Measurements from ENCODE around the gene MTHFD1L. TPM values are rescaled to one million over a fixed set of nuclear protein-coding genes. Genes with fewer than 3 reads are reported as not detected.

Gene MTHFD1L
- total and polyA plus RNA-seq, 2 of the 8 experiments (the other 6 are each of a cell fraction or from before 2014, with no cell fraction given): 29.2 to 105 TPM

GRCh38 chr6:150932996-150933395 is 67.5 kb downstream of the MTHFD1L start:
- no peak overlapping the region for H4K91ac ChIP-seq (replicated peaks; ENCODE audit: insufficient read length, low read length)
- H3K23ac ChIP-seq (ENCODE audit: insufficient read length): no peak overlapping the region
- DNase-seq (ENCODE audit: low read depth in 1 of 2, low spot score in 2 of 2): no peak
- 0 out of 7 replicates have a peak, but pooled peaks cover 0 to 2% (median 0%) of the 10 kb centered on the region in 4 experiments for H3K27me3 ChIP-seq (replicated peaks in 1 of 4; ENCODE audit: control insufficient read depth in 3 of 4, extremely low read depth in 1 of 4, insufficient read depth in 3 of 4, low read length in 3 of 4)
- H2BK15ac ChIP-seq (ENCODE audit: low read length): no peak overlapping the region
- H2BK20ac ChIP-seq (ENCODE audit: low read length): no peak overlapping the region
- H2AK5ac ChIP-seq (ENCODE audit: low read depth, low read length): no peak overlapping the region
- H2BK5ac ChIP-seq (ENCODE audit: low read depth, low read length): no peak overlapping the region
- no peaks in the 10 kb centered on the region for H3K9me3 ChIP-seq (ENCODE audit: insufficient read depth in 2 of 2, low read depth in 1 of 2, low read length in 1 of 2)
- peaks cover 0 to 1% of the 10 kb centered on the region in 2 experiments for H4K20me1 ChIP-seq (replicated peaks in 1 of 2; ENCODE audit: control insufficient read depth in 1 of 2, insufficient read depth in 2 of 2, low read length in 2 of 2)
- TF ChIP-seq TAF1 (IDR thresholded peaks at IDR 0.05; ENCODE audit: low read depth, low read length): no peak
- no peak for TF ChIP-seq ASH2L (IDR thresholded peaks at IDR 0.05; ENCODE audit: low read length)
- TF ChIP-seq SAP30 (IDR thresholded peaks at IDR 0.05; ENCODE audit: insufficient read depth, insufficient replicate concordance, low read length): no peak
- H2AFZ ChIP-seq (ENCODE audit: low read length): no peak overlapping the region
- H4K5ac ChIP-seq (ENCODE audit: insufficient read length, low read depth, low read length): no peak overlapping the region
- H3K9ac ChIP-seq (replicated peaks in 1 of 4; ENCODE audit: extremely low read depth in 1 of 4, low read depth in 3 of 4, low read length in 3 of 4): no peak overlapping the region
- CTCF ChIA-PET (ENCODE audit: partially characterized antibody): interaction anchor here (0.6 to 1.1 kb wide), 4 partner anchors 11 to 82 kb away, joined by 3 read pairs; no protein-coding TSS in a partner anchor
- H2BK12ac ChIP-seq (ENCODE audit: low read depth, low read length): no peak overlapping the region
- H3K14ac ChIP-seq (ENCODE audit: insufficient read length): no peak overlapping the region
- H4K8ac ChIP-seq (ENCODE audit: extremely low read depth, insufficient read depth, low read length): no peak overlapping the region
- H3K27ac ChIP-seq (ENCODE audit: low read depth, low read length): no peak overlapping the region
- no peak overlapping the region for H2BK120ac ChIP-seq (replicated peaks; ENCODE audit: low read depth, low read length)
- POLR2A ChIA-PET (ENCODE audit: partially characterized antibody): interaction anchor here (1.0 kb wide), 1 partner anchor 10 kb away, joined by 4 read pairs; no protein-coding TSS in a partner anchor
- peaks cover 0 to 30% (median 16%) of the 10 kb centered on the region in 4 experiments; a peak in 7 of 8 replicates for H3K36me3 ChIP-seq (ENCODE audit: control insufficient read depth in 2 of 4, insufficient read depth in 4 of 4, low read length in 3 of 4)
- H3K18ac ChIP-seq (ENCODE audit: extremely low read depth, low read length): no peak overlapping the region
- no peak overlapping the region for H3K4ac ChIP-seq (replicated peaks; ENCODE audit: insufficient read length, low read depth, low read length)
- H3K4me1 ChIP-seq (replicated peaks in 1 of 4; ENCODE audit: control insufficient read depth in 3 of 4, insufficient read depth in 4 of 4, low read length in 3 of 4): no peaks in the 10 kb centered on the region
- H3K4me2 ChIP-seq (ENCODE audit: insufficient read depth in 1 of 2, low read depth in 2 of 2, low read length in 2 of 2): no peak overlapping the region
- H3K4me3 ChIP-seq (ENCODE audit: extremely low read depth in 1 of 4, insufficient read depth in 2 of 4, low read depth in 3 of 4, low read length in 4 of 4): no peak overlapping the region
- H3K79me1 ChIP-seq (ENCODE audit: low read depth, low read length): peaks cover 2% of the 10 kb centered on the region
- H3K79me2 ChIP-seq (ENCODE audit: control insufficient read depth in 1 of 2, insufficient read depth in 2 of 2, low read length in 2 of 2): no peaks in the 10 kb centered on the region
- H3K56ac ChIP-seq (replicated peaks; ENCODE audit: insufficient read length, low read depth, low read length): no peak overlapping the region
- 91% methylated on average over 3 of the region's 3 CpGs; no CpG with 5 or more reads in 1 of the 2 experiments for WGBS, 2 experiments (ENCODE audit: extremely low coverage in 1 of 2, insufficient coverage in 1 of 2, insufficient read length in 1 of 2, insufficient replicate concordance in 2 of 2, low coverage in 1 of 2, low lambda C conversion rate in 2 of 2, missing lambda C conversion rate in 1 of 2)
- no peak for FAIRE-seq
- H3K23me2 ChIP-seq (ENCODE audit: low read depth, low read length): no peaks in the 10 kb centered on the region

Data from H1 (cell line).